ENCODE data around the gene SUGT1. TPM values are rescaled to one million over a fixed set of nuclear protein-coding genes. Genes with fewer than 3 reads are reported as not detected.
"Not testable (repeated sequence)": the region's sequence is repeated elsewhere in the genome, so short reads cannot be mapped to it uniquely, and the experiment has no call there.

The SUGT1 gene
- total RNA-seq, 1 donor from 2014 or later = 54.0 TPM

GRCh38 chr13:52665325-52665724, 12.7 kb downstream of the SUGT1 start:
- DNase-seq (ENCODE audit: extremely low read depth, low read depth, low spot score) = no peak

- DNase-seq (ENCODE audit: extremely low read depth, low read depth, low spot score) = no peak
Measured at GRCh38 chr13:52669677-52670076, 17.0 kb downstream of the SUGT1 start.

- DNase-seq (ENCODE audit: extremely low read depth, low read depth, low spot score) = no peak
Measured at GRCh38 chr13:52670726-52671125, 18.1 kb downstream of the SUGT1 start.

GRCh38 chr13:52673465-52673864, 20.8 kb downstream of the SUGT1 start:
- no peak for DNase-seq (ENCODE audit: extremely low read depth, low read depth, low spot score)

- DNase-seq (ENCODE audit: extremely low read depth, low read depth, low spot score) = no peak
Measured at GRCh38 chr13:52677823-52678222, 25.2 kb downstream of the SUGT1 start.

- DNase-seq (ENCODE audit: extremely low read depth, low read depth, low spot score) = not testable (repeated sequence)
Measured at GRCh38 chr13:52685806-52686205, 33.2 kb downstream of the SUGT1 start.

- no peak for DNase-seq (ENCODE audit: extremely low read depth, low read depth, low spot score)
Measured at GRCh38 chr13:52686376-52686775, 33.7 kb downstream of the SUGT1 start.

- no peak for DNase-seq (ENCODE audit: extremely low read depth, low read depth, low spot score)
Measured at GRCh38 chr13:52695856-52696255, 43.2 kb downstream of the SUGT1 start.

- no peak for DNase-seq (ENCODE audit: extremely low read depth, low read depth, low spot score)
Measured at GRCh38 chr13:52696566-52696965, 43.9 kb downstream of the SUGT1 start.

GRCh38 chr13:52701728-52702465, 49.3 kb downstream of the SUGT1 start:
- peak; percentile 5 for DNase-seq (ENCODE audit: extremely low read depth, low read depth, low spot score)

- no peak for DNase-seq (ENCODE audit: extremely low read depth, low read depth, low spot score)
Measured at GRCh38 chr13:52703482-52703881, 50.8 kb downstream of the SUGT1 start.

- DNase-seq (ENCODE audit: extremely low read depth, low read depth, low spot score) = no peak
Measured at GRCh38 chr13:52706081-52706480, 53.4 kb downstream of the SUGT1 start.

GRCh38 chr13:52707375-52707774, 54.7 kb downstream of the SUGT1 start:
- DNase-seq (ENCODE audit: extremely low read depth, low read depth, low spot score) = no peak

- DNase-seq (ENCODE audit: extremely low read depth, low read depth, low spot score) = not testable (repeated sequence)
Measured at GRCh38 chr13:52708266-52708665, 55.6 kb downstream of the SUGT1 start.

- no peak for DNase-seq (ENCODE audit: extremely low read depth, low read depth, low spot score)
Measured at GRCh38 chr13:52711286-52711685, 58.6 kb downstream of the SUGT1 start.

- DNase-seq (ENCODE audit: extremely low read depth, low read depth, low spot score) = no peak
Measured at GRCh38 chr13:52712385-52712784, 59.7 kb downstream of the SUGT1 start.

- no peak for DNase-seq (ENCODE audit: extremely low read depth, low read depth, low spot score)
Measured at GRCh38 chr13:52713894-52714293, 61.3 kb downstream of the SUGT1 start.

- DNase-seq (ENCODE audit: extremely low read depth, low read depth, low spot score) = not testable (repeated sequence)
Measured at GRCh38 chr13:52720904-52721303, 68.3 kb downstream of the SUGT1 start.

GRCh38 chr13:52721356-52721755, 68.7 kb downstream of the SUGT1 start:
- DNase-seq (ENCODE audit: extremely low read depth, low read depth, low spot score) = not testable (repeated sequence)

- DNase-seq (ENCODE audit: extremely low read depth, low read depth, low spot score) = no peak
Measured at GRCh38 chr13:52723181-52723580, 70.5 kb downstream of the SUGT1 start.

- DNase-seq (ENCODE audit: extremely low read depth, low read depth, low spot score) = no peak
Measured at GRCh38 chr13:52725302-52725701, 72.7 kb downstream of the SUGT1 start.

- no peak for DNase-seq (ENCODE audit: extremely low read depth, low read depth, low spot score)
Measured at GRCh38 chr13:52726258-52726657, 73.6 kb downstream of the SUGT1 start.

GRCh38 chr13:52734075-52734623, 81.5 kb downstream of the SUGT1 start:
- no peak for DNase-seq (ENCODE audit: extremely low read depth, low read depth, low spot score)

Measured in glomerular endothelial cell (primary cell).